HG02938 (cell line): ENCODE results near the gene ACD.
A peak's percentile ranks its signal among the peaks of the same experiment; 100 is the strongest.

Source experiments
- ATAC-seq: cut with Tn5 transposase; IDR thresholded peaks from one replicate; pipeline ENCODE4 v1.9.1; 2021; ENCODE audit warnings: mild to moderate bottlenecking, moderate library complexity; ENCODE audit not compliant: unreplicated experiment

Gene ACD

GRCh38 chr16:67676516-67676915 lies 16.5 kb upstream of the ACD start:
- no peak for ATAC-seq

GRCh38 chr16:67675999-67676398 lies 15.9 kb upstream of the ACD start:
- no peak for ATAC-seq

DNA sequence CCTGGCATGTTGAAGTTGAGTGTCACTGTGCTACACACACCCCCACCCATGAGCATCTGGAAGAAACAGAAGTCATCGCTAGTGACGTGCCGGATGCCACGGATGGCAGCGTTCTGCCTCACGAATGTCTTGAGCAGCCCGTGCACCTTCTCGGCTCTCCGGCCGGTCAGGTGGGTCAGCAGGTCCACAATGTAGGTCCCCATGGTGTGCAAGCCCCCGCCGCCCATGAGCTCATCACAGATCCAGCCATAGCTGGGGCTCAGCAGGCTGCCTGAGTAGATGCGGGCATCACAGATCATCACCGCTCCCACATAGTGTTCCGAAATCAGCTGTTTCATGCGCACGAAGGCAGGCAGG lies 15.5 kb upstream of the ACD start:
- ATAC-seq, result no peak

DNA sequence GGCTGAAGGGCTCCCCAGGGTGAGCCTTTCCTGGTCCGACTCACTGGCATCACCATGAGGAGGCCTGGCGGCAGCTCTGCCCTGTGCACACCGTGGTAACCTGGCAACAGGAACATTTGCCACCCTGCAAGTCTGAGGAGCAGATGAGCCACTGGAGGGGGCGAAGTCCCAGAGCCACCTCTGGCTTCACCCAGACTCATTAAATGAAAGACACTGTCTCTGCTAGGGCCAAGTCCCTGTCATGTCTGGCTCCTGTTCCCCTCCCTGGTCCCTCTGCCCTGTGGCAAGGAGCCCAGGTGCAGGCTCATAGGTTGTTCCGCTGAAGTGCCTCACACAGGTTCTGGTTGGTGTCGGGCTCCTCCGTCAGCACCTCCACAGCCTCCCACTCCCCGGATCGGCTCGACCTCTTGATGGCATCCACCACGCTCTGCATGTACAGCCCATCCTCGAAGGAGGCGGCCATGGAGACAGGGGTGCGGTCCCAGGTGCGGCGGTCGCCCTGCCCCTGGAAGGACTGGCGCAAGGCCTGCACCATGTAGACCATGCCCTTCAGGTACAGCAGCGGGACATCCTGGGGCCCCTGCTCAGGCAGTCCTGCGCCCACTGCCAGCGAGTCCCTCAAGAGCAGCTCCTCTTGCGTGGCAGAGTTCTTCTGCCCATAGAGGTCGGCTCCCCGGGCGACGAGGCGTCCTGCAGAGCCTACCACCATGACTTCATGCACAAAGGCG lies 15.0 kb upstream of the ACD start:
- ATAC-seq, result no peak

- ATAC-seq, result no peak
Observed at GRCh38 chr16:67673712-67674580, 13.9 kb upstream of the ACD start.

GRCh38 chr16:67672739-67673662 lies 12.9 kb upstream of the ACD start:
- no peak for ATAC-seq

- no peak for ATAC-seq
Observed at GRCh38 chr16:67672306-67672705, 12.2 kb upstream of the ACD start.

- ATAC-seq, result no peak
Observed at GRCh38 chr16:67669499-67670101, 9.5 kb upstream of the ACD start.

DNA sequence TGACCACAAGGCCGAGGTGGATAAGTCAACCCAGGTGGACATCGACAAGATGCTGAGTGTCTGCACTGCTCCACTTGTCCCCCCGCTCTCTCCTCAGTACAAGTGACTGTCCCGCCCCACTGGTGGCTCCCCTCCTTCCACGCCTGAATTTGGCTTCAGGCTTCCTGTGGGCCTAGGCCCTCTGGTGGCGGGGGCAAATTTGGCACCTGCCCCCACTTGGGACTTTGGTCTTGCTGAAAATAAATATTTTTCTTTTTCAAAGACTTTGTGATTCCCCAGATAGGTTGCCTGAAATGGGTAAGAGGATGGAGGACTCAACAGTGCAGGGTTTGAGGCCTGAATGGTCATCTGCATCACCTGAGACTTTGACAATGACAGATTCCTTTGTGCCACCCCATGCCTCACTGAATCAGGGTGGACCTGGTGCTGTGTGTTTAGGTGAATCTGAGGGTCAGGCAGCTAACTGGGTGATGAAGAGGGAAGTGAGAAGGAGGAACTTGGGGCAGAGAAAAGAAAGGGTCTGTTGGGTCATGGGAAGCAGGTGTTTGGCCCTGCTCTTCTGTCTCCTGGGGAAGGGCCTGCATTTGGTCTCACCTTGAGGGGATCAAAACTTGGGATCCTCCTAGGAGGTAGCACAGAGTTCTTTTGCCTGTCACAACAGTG lies 8.6 kb upstream of the ACD start:
- no peak for ATAC-seq

GRCh38 chr16:67667817-67668494 lies 7.9 kb upstream of the ACD start:
- ATAC-seq, result peak; percentile 66

DNA sequence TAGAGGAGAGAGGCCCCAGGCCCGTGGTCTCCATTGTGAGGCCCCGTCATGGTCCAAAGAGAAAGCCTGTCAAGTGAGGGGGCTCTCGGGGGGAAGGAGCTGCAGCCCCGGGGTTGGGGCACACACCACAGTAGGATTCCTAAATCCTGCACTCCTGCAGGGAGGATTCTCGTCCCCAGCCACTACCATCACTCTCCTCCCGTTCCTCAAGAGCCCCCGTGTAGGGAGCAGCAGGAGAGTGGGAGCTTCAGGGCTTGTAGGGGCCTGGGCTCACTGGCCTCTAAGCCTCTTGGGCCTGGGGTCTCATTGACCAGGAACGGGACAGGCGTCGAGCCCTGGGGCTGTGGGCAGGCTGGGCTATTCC lies 7.4 kb upstream of the ACD start:
- ATAC-seq, result no peak

DNA sequence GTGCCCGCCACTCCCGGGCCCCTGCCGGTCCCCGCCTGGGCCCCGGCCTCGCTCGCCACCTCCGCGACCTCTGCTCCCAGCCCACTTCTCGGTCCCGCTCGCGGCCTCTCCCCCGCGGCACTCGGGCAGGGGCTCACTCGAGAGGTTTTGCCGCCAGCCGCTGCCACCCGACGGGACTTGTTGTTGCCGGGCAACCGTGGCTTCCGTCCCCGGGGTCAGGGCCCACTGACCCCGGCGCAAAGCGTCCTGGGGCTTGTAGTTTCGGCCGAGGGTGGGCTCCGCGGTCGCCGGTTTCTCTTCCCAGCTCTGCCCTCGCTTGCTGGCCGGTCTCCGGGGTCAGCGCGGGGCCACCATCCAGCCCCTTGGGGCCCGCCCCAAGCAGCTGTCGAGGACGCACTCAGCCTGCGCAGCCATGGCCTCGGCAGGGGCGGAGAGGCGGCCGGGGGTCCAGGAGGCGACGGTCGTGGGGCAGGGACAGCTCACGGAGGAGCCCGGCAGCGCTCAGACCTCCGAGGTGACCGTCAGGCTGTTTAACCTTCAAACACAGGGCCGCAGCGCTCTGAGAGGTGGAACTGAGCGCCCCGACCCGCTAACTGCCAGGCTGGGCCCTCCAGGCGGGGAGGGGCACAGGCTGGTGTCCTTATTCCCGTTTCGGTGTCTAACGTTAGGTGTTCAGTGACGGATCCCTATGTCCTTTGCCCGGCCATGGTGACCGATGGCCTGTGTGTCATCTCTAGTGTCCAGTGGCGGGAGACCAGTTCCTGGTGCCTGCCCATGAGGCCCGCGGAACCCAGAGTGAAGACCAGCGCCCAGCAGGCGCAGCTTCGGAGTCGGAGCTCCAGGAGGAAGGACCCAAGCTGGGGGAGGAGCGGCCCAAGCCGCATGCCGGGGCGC lies 6.7 kb upstream of the ACD start, which contains the start of the genes C16orf86 and ENKD1:
Gene C16orf86, plus strand, starts transcription at position 256 of the 894 bp plus-strand sequence. Its CDS starts 157 bp downstream, at position 413.
Gene ENKD1, minus strand, starts transcription at position 192 of the 894 bp plus-strand sequence. CDS start 308 bp downstream, outside the sequence.
- peak; percentile 49 for ATAC-seq

DNA sequence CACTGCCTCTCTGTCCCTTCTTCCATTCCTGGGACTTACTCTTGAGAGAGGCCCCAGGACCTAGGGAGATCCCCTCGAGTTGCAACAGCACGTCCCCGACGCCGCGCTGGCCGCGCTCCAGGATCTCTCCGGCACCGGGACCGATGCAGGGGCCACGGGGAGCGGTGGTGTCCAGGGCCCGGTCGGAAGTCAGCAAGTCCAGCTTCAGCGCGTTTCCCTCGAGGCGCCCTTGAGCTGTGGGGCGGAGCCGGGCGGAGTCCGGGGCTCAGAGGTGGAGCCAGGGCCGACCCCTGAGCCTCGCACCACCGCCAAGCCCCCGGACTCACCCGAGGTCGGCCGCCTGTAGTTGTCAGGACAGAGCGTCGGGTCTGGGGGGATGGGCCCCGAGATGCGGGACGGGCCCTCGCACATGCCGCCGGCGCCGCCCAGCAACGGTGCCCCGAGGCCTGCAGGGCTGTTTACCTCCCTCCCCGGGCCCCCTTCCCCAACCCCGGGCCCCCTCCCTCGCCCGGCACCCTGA lies 6.0 kb upstream of the ACD start:
- no peak for ATAC-seq

DNA sequence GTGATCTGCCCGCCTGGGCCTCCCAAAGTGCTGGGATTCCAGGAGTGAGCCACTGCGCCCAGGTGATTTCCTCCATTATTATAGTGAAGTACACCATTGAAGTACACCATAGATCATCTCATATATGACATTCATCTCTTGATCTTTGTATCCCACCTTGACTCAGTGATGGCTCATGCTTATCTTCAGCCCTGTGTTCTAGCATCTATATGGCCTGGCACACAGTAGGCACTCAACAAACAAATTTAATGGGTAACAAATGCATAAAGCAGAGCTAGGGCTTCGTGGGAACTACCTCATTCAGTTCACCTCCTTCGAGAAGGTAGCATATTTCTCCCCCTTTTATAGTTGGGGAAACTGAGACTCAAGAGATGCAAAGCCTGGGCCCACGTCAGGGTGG lies 5.5 kb upstream of the ACD start:
- ATAC-seq, result no peak

DNA sequence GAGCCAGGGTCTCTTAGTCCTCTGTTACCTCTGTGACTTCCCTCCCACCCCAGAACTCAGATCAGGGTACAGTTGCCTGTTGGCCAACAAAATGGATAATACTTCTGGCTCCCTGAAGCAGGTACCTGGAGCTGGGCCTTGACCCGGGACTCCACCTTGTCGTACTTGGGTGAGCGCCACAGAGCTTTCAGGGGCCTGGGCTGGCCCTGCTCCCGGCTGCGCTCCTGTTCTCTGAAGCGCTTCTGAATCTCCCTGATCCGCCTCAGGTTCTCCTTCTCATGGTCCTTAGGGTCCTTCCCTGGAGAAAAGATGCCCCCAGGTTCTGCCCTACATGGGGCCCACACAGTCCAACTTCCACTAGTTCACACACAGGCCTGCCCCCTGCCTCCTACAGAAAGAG lies 4.8 kb upstream of the ACD start:
- ATAC-seq, result no peak

GRCh38 chr16:67664258-67664657 lies 4.2 kb upstream of the ACD start:
- ATAC-seq, result no peak

DNA sequence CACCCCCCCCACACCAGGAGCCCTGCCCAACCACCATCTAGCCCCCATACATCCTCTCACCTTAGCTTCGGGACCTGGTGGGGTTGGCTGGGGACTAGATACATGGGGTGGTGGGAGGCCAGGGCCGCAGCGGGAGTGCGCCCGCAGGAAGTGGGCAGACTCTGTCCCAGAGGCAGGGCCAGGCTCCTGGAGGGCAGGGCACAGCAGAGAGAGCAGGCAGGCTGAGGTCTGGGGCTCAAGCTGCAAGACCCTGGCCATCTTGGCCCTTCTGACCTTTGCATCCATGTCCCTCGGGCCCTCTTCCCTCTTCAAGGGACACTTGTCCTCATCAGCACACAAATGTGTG lies 3.8 kb upstream of the ACD start:
- ATAC-seq, result no peak

DNA sequence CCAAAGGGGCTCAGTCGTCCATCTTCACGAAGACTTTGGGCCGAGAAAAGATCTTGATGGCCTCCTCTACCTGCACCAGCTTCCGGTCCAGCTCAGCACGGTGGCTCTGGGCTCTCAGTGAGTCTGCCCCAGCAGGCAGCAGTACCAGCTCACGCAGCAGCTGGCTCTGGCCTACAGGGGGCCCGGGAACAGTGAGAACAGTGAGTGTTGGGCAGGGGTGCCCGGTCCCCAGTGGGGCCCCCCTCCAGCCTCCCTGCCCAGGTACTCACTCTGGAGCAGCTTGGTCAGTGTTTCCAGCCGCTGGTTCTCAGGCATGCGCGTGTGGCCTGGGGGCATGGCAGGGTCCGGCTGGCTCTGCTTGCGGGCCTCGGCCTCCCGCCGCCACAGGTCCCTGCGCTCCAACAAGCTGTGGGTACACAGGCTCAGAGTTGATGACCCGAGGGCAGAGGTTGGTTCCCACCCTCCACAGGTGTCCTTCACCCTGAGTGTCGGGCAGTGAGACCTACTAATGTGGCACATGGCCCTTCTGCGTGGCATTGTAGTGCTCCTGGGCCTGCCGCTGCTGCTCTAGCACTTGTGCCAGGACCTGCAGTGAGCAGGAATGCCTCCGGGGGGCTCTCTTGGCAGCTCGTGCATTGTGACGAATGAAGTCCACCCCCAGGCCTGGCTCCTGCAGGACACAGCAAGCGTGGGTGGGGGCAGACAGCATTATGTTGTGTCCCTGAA lies 3.3 kb upstream of the ACD start:
- ATAC-seq, result no peak
